ENCODE results near the gene MPP1. TPM values are rescaled to one million over a fixed set of nuclear protein-coding genes. Genes with fewer than 3 reads are reported as not detected.
A peak's percentile ranks its signal among the peaks of the same experiment; 100 is the strongest.

MPP1 gene
- total RNA-seq, 2 experiments from 2014 or later = 22.5 to 24.9 TPM

DNA sequence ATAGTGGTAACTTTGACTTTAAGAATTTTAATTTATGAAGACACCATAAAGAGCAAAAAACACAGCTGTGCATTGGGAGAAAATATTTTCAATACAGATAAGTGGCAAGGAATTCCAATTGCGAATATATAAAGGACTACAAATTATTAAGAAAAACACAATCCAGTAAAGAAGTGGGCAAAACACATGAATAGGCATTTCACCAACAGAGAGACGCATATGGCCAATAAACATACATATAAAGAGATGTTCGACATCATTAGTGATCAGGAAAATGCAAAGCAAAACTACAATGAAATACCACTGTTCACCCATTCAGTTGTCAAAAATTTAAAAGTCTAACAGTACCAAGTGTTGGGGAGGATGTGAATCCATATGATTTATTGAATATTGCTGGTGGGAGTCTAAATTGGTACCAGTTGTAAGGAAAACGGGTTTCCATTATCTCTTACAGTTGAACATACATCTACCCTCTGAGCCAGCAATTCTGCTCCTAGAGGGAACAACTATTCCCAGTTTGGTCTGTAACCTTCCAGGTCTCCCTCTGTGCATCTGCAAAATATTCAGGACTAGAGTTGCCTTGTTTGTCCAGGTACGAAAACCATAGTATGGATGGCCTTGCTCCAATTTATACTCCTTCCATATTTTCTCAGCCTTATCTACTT is 1.7 kb upstream of the MPP1 start:
- H3K9me3 Mint-ChIP-seq = no peaks in the 10 kb centered on the region
- H3K4me3 Mint-ChIP-seq = no peak overlapping the region
- ATAC-seq (no peak), DNase-seq (no peak)
- intact Hi-C loops (cut with micrococcal nuclease) = no loop called here
- no peaks in the 10 kb centered on the region for H3K27me3 Mint-ChIP-seq
- ChIA-PET CTCF (no interaction called here), POLR2A (no interaction called here)
- peaks cover 35% of the 10 kb centered on the region for H3K4me1 Mint-ChIP-seq (ENCODE audit: low read depth)
- no peak for TF ChIP-seq CTCF (IDR thresholded peaks at IDR 0.05)
- H3K27ac Mint-ChIP-seq = no peak overlapping the region
- no peaks in the 10 kb centered on the region for H3K36me3 Mint-ChIP-seq (ENCODE audit: low read depth)

DNA sequence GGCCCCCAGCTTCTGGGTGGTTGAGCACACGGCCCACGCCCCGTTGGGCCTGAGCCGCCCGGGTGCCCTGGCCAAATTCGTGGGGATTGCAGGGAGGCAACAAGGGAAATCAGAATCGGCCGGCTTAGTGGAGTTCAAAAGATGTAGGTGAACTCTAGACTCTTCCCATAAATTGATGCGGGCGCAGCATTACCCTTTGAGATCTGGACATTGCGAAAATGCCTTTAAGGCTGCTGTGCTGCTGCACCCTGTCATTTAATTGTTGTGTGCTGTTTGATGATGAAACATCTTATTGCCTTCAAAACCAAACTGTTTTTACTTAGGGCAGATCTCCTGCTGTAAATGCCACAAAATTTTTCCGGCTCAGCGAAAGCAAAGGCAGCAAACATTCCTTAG is 409 bp upstream of the MPP1 start:
- CTCF ChIA-PET = no interaction called here
- H3K27ac Mint-ChIP-seq = peak overlapping the region; percentile 59
- ATAC-seq = no peak
- peak overlapping the region; percentile 71 for H3K4me3 Mint-ChIP-seq
- intact Hi-C loops (cut with micrococcal nuclease) = no loop called here
- POLR2A ChIA-PET = interaction anchor here (1.2 to 1.9 kb wide), 2 partner anchors 13 to 43 kb away, joined by 3 to 4 read pairs; partner anchors contain the start of gene DKC1
- no peak for TF ChIP-seq CTCF (IDR thresholded peaks at IDR 0.05)
- no peak for DNase-seq
- H3K4me1 Mint-ChIP-seq (ENCODE audit: low read depth) = peaks cover 44% of the 10 kb centered on the region
- H3K36me3 Mint-ChIP-seq (ENCODE audit: low read depth) = no peaks in the 10 kb centered on the region
- no peaks in the 10 kb centered on the region for H3K27me3 Mint-ChIP-seq
- H3K9me3 Mint-ChIP-seq = no peaks in the 10 kb centered on the region

GRCh38 chrX:154804261-154804956 is 876 bp downstream of the MPP1 start:
- DNase-seq (no peak), ATAC-seq (no peak)
- H3K4me1 Mint-ChIP-seq (ENCODE audit: low read depth) = peaks cover 50% of the 10 kb centered on the region
- no peak for TF ChIP-seq CTCF (IDR thresholded peaks at IDR 0.05)
- ChIA-PET CTCF (no interaction called here), POLR2A (interaction anchor here (1.0 to 1.9 kb wide), 2 partner anchors 14 to 42 kb away, joined by 3 to 4 read pairs; partner anchors contain the start of gene DKC1)
- no peaks in the 10 kb centered on the region for H3K9me3 Mint-ChIP-seq
- H3K27ac Mint-ChIP-seq = peak overlapping the region; percentile 38
- H3K36me3 Mint-ChIP-seq (ENCODE audit: low read depth) = no peaks in the 10 kb centered on the region
- H3K27me3 Mint-ChIP-seq = no peaks in the 10 kb centered on the region
- peak overlapping the region; percentile 71 for H3K4me3 Mint-ChIP-seq
- intact Hi-C loops (cut with micrococcal nuclease) = loop anchor here (5.0 kb wide), 1 partner anchor 42 kb away; the partner anchor contains the start of gene DKC1

DNA sequence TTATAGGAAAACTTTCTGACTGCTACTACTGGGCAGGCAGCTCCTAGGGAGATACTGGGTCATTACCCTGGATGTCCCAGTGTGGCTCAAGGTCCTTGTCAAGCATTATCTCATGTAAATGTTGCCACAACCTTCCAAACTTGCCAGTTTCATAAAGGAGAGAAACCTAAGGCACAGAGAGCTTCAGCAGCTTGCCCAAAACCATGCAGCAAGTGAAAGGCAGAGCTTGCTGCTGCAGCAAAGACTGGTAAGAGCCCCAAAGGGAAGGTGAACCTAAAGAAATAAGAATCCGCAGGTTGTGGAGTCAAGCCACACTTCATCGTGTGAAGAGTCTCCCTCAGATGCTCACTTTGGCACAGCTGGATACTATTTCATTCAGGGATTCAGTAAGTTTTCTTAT is 2.3 kb downstream of the MPP1 start:
- POLR2A ChIA-PET = interaction anchor here (1.7 kb wide), 1 partner anchor 40 kb away, joined by 5 read pairs; the partner anchor contains the start of gene DKC1
- CTCF ChIA-PET = no interaction called here
- no peak for TF ChIP-seq CTCF (IDR thresholded peaks at IDR 0.05)
- DNase-seq = no peak
- H3K9me3 Mint-ChIP-seq = no peaks in the 10 kb centered on the region
- no peak overlapping the region for H3K4me3 Mint-ChIP-seq
- H3K36me3 Mint-ChIP-seq (ENCODE audit: low read depth) = no peaks in the 10 kb centered on the region
- no peak overlapping the region for H3K27ac Mint-ChIP-seq
- H3K27me3 Mint-ChIP-seq = no peaks in the 10 kb centered on the region
- H3K4me1 Mint-ChIP-seq (ENCODE audit: low read depth) = peaks cover 58% of the 10 kb centered on the region
- no peak for ATAC-seq
- intact Hi-C loops (cut with micrococcal nuclease) = loop anchor here (5.0 kb wide), 1 partner anchor 41 kb away; the partner anchor contains the start of gene DKC1

Data from activated CD8-positive, alpha-beta T cell treated with anti-CD3 and anti-CD28 coated beads for 36 hours (primary cell).